Posterior cingulate gyrus (tissue), 11 donors: Measurements from ENCODE around the gene ORMDL2.
"Not testable (repeated sequence)": the region's sequence is repeated elsewhere in the genome, so short reads cannot be mapped to it uniquely, and the experiment has no call there.

Experiments
- DNase-seq, 10 donors: peaks; one replicate each; pipeline versions ENCODE4 v3.0.0 to v3.0.0-alpha.2; 2020 to 2021; ENCODE audit warnings: mixed read lengths in 3 of 10
- intact Hi-C: fragments of 100-400 bp; cut with DNase I; formaldehyde crosslinking; loops from one replicate; pipeline ENCODE4 v1.15.1; 2023

ORMDL2 gene

DNA sequence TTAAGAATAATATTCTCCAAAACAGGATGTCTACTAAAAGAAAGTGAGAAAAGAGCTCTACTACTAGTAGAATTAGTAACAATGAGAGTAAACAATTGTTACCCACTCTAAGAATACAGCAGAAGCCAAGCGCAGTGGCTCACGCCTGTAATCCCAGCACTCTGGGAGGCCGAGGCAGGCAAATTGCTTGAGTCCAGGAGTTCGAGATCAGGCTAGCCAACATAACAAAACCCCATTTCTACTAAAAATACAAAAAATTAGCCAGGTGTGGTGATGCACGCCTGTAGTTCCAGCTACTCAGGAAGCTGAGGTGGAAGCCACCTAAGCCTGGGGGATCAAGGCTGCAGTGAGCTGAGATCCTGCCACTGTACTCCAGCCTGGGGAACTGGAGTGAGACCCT lies 6.9 kb downstream of the ORMDL2 start:
- intact Hi-C loops, result no loop called here
- DNase-seq, result peak in 1 of 10 donors; percentile 52

DNA sequence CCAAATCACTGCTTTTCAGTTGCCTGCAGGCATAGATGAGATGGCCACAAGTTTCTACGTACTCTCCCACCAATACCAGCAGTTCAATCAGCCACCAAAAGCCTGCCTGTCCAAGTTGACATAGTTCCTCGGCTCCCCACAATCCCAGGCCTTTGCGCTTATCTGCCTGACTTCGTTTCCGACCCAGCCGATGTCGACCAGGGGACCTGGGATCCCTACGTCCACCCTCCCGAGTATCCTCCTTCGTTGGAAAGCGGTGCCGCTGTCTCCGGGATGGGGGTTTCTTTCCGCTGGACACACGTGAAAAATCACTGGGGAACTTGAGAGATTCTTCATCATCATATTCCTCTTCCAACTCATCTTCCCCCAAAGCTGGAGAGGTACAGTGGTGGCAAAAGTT lies 10.0 kb downstream of the ORMDL2 start:
- DNase-seq, result peak in 2 of 10 donors; percentile 43 to 67
- intact Hi-C loops, result no loop called here

DNA sequence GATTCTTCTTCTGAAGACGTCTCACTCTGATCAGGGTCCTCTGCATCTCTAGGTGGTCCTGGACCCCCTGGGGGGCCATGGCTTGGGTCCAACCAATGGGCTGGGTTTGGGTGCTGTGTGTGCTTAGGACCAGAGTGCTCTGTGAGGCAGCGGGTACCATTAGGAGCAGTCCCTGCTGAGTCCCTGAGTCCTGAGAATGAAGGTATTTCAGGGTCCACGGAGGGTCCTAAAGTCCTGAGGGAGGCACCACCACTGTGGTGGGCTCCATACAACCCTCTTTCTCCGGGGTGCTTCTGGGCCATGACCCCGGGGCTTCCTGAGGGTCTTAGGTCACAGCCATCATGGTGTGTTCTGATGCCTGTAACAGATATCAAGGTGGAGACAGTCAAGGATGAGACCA lies 10.5 kb downstream of the ORMDL2 start:
- peak in 2 of 10 donors; percentile 55 to 67 for DNase-seq
- intact Hi-C loops, result no loop called here

DNA sequence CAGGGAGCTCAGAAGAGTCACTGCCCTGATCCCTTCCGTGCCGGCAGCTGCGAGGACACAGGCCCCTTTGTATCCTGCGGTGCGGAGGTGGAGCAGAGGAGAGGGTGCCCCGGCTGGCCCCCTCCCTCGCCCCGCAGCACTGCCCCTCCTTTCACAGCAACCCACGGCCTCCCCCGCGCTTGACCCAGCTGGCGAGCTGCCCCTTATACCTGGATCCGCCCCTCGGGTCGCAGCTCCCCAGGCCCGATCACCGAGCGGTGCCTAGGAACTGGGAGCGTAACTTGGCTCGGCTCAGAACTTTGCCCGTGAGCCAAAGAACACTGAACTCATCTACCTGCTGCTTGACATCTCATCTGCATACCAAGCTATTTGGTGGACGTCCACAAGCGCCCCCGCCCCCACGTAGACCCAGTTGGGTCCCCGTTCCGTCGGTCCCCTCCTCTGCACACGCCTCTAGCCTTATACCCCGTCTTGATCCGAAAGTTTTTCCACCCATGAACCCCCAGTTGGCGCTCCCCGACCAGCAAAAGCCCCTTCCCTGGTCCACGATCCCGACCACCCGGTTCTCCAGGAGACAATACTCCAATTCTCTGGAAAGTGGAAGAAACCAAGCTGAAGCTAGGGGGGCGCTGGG lies 12.2 kb downstream of the ORMDL2 start:
- peak; percentile 48 to 93 (median 60) for DNase-seq
- intact Hi-C loops, result loop anchor here (1.0 kb wide), 2 partner anchors 12 to 96 kb away; partner anchors contain the start of gene ORMDL2

- peak; percentile 71 to 98 (median 81) for DNase-seq
- intact Hi-C loops, result loop anchor here (1.0 kb wide), 1 partner anchor 95 kb away; no protein-coding TSS in a partner anchor
These were observed 13.0 kb downstream of the ORMDL2 start for GRCh38 chr12:55830601-55831446.

GRCh38 chr12:55831447-55831815 lies 13.6 kb downstream of the ORMDL2 start:
- DNase-seq, result no peak
- intact Hi-C loops, result no loop called here

DNA sequence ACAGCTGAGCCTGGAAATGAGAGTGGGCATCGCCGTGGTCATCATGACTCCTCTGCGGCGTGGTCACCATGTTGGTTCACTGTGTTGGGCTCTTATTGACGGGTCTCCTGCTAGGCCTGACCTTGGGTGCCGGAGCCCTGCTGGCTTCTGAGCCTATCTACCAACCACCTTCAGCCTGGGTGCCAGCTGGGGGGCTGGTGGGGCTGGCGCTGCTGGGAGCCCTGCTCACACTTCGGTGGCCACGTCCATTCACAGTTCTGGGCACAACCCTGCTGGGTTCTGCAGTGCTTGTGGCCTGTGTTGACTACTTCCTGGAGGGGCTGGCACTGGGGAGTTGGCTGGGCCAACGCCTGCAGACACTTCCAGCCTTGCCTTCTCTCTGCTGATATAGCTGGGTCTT lies 15.2 kb downstream of the ORMDL2 start:
- DNase-seq, result peak in 1 of 10 donors; percentile 73
- intact Hi-C loops, result no loop called here

DNA sequence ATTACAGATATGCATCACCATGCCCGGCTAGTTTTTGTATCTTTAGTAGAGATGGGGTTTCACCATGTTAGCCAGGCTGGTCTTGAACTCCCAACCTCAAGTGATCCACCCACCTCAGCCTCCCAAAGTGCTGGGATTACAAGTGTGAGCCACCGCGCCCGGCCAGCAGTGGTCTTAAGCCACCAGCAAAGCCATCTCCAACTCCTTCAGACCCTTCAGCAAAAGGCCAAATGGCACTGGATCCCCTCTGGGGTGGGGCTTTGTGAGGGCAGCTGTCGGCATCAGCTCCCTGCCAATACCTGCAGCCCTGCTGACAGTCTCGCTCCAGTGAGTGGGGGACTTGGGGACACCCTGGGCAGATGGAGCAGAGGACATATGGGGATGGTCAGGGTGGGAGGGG lies 16.6 kb downstream of the ORMDL2 start:
- intact Hi-C loops, result not testable (repeated sequence)
- peak in 1 of 10 donors; percentile 40 for DNase-seq

- intact Hi-C loops, result loop anchor here (5.0 kb wide), 1 partner anchor 294 kb away; no protein-coding TSS in a partner anchor
- DNase-seq, result no peak
These were observed 20.5 kb downstream of the ORMDL2 start for GRCh38 chr12:55838361-55838760.

DNA sequence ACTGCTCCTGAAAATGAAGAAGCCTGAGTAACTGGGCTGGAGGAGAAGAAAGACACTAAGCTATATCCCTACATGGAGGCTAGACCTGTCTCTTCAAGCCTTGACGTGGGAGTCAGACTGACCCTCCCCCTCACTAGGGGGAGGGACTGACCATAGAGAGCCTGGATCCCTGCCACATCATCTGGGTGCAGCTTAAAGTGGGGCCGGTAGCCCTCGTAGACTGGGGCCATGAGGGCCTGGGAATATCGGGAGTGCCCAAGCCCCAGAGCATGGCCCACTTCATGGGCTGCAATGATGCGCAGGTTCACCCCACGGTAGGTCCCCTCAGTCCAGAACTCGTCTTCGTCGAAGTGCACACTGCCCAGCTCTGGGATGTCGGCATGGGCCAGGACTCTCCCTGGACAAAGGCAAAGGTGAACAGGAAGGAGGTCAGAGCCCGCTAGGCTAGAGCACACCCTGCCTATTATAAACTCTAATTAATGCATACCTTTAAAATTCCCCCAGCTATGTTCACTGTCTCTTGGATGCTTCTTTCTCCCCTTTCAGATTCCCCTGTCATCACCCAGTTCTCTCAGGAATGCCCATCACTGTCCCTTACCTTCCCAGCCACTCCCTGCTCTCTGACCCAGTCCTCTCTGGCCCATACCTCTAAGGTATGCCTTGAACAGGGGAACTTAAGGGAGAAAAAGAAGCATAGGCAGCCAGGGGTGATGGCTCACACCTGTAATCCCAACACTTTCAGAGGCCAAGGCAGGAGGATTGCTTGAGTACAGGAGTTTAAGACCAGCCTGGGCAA lies 21.7 kb downstream of the ORMDL2 start:
- intact Hi-C loops, result loop anchor here (5.0 kb wide), 1 partner anchor 293 kb away; no protein-coding TSS in a partner anchor

DNA sequence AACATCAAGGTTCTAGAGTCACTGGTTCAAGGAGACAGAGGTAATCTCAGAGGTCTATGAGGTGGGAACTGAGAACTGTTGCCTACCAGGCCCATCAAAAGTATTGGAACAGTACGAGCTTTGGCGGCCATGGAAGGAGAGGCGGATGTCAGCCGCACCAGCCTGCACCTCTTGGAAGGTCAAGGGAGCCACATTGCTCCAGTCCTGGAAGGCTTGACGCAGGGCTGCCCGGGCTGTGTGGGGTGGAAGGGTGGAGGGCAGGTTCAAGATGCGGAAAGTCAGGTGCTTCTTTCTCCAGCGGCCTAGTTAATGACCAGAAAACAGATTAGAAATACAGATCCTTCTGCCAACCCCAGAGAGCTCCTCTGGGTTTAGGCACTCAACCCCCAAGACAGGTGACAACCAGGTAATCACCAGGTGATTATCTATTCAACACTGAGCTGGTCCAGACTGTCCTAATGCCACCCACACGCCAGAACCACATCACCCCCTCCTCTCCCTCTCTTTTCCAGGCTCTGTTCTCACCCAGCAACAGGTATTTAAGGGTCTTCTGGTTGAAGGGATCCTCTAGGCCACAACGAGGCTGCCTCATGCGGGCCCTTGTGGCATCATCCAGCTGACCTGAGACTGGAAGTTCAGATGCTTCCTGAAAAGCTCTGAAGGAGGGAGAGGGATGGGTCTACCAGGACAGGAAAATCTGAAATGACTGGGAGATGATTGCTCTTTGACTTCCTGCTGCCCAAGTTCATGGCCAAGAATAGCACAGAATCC lies 22.9 kb downstream of the ORMDL2 start:
- no peak for DNase-seq
- intact Hi-C loops, result no loop called here

More for the DNA sequence above, 21.7 kb downstream of the ORMDL2 start:
- no peak for DNase-seq

DNA sequence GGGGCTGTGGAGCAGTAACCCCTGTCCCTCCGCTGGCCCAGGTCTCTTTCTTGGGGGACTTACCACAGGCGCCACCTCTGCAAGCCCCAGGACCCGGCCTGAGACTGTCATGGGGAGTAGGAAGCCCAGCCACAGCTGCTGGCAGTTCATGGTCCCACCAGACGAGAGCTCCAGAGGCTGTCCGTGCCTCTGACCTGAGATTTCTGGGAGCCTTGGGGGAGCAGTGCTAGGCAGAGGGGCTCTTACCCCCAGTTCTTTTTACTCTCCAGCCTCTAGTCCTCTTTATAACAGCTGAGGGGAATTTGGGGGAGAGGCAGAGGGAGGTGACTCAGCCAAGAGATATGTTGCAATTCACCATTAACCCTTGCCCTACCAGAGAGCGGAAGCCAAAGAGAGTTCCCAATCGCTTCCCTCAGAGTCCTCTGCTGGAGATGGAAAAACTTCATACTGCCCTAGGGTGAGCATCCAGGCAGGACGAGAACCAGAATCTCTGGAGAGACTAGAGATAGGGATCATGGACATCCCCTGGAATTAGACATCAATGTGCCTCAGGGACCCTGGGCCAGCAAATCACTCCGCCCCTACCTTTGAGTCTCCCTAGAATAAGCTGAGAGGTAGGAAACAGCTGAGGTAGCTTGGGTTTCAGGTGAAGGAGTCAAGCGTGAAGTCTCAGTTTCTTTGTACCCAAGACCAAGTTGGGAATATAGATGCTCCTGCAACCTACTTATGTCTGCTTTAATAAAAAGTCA lies 25.0 kb downstream of the ORMDL2 start, which contains the start of gene MMP19:
MMP19 (minus strand) TSS at position 256 of the 749 bp plus-strand sequence; CDS start at position 150, 106 bp downstream.
- no peak for DNase-seq
- intact Hi-C loops, result no loop called here

DNA sequence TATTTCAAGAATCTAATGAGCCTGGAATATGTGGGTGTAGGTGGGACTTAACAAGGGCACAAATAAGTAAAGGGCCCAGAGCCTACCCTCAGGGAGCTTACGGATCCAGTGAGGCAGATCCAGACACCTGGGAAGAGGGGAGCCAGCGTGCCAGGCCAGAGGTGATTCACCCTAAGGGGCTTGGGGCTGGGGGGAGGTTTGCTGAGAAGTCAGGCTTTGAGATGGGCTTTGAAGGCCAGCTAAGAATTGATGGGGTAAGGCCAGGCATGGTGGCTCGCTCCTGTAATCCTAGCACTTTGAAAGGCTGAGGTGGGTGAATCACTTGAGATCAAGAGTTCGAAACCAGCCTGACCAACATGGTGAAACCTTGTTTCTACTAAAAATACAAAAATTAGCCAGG lies 25.6 kb downstream of the ORMDL2 start:
- no peak for DNase-seq
- intact Hi-C loops, result no loop called here

- intact Hi-C loops, result no loop called here
- no peak for DNase-seq
These were observed 27.1 kb downstream of the ORMDL2 start for GRCh38 chr12:55844961-55845360.

DNA sequence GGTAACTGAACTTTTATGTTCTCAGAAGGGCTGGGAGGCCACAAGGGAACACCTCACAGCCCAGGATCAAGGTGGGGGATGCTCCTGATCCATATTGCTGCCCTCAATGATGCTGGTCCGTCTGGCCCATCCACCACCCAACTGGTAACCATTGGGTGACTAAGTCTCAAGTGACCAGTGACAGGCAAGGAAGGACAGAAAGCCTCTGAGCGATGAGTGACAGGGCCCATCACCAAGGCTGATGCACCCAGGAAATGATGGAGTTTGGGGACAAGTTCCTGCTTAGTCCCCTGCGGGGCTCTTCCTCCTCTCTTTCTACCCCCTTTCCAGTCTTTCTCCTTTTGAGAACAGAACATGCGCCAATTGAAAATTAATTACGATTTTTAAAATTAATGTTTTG lies 27.5 kb downstream of the ORMDL2 start:
- intact Hi-C loops, result no loop called here
- DNase-seq, result no peak

GRCh38 chr12:55845785-55846496 lies 28.1 kb downstream of the ORMDL2 start:
- DNase-seq, result no peak
- intact Hi-C loops, result no loop called here

DNA sequence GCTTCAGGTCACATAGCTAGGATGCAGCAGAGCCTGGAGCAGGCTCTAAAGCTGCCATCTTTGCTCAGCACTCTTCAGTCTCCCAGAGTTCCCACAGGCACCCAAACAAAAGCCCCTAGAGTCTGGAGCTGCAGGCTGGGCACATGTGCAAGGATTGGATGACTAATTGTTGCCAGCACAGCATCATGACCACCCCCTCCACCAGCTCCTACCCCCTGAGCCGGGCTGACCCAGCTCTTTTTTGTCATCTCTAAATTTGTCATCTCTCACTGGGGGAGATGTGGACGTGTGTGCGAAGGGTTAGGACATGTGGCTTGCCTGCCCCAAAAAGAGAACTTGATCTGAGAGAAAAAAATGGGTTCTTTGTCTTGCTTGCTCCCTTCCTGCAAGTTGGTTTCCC lies 29.2 kb downstream of the ORMDL2 start:
- intact Hi-C loops, result no loop called here
- DNase-seq, result no peak

GRCh38 chr12:55847603-55848291 lies 29.9 kb downstream of the ORMDL2 start:
- DNase-seq, result peak in 3 of 10 donors; percentile 9 to 49 (median 13)
- intact Hi-C loops, result no loop called here
